AG08396 (cell line): Measurements from ENCODE around the gene C6orf141.
"Not testable (repeated sequence)": the region's sequence is repeated elsewhere in the genome, so short reads cannot be mapped to it uniquely, and the experiment has no call there.

Source experiments
- DNase-seq: peaks from one replicate; pipeline ENCODE4 v3.0.0; 2012; ENCODE audit warnings: low spot score, mixed read lengths

The C6orf141 gene

DNA sequence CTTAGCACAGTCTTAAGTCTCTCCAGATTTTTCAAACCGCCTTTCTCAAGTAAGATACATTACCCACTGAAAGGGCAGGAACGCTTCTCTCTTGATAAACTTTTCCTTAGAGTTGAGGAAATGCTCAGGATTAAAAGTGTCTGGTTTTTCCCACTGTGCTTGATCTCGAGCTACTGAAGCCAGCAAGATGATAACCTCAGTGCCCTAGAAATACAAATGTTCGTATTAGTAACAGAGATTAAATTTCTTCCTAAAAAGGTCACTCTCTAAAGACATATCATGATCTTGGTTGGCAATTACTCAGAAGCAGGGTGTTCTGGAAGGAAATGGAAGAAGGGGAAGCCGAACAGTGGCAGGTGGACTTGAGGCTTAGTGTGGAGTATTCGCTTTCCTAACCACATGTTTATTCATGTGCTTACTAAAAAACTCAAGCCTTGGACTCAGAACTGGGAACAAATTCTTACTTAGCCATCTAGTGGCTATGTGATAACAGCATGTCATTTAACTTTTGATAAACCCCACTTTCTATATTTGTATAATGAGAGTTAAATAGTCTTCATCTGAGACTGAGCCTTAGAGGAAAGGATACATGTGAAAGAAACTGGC lies 20.1 kb downstream of the C6orf141 start:
- DNase-seq, result no peak

- DNase-seq, result no peak
Measured at GRCh38 chr6:49576618-49577017, 26.1 kb downstream of the C6orf141 start.

- no peak for DNase-seq
Measured at GRCh38 chr6:49579649-49580048, 29.2 kb downstream of the C6orf141 start.

- no peak for DNase-seq
Measured at GRCh38 chr6:49582529-49582928, 32.1 kb downstream of the C6orf141 start.

- not testable (repeated sequence) for DNase-seq
Measured at GRCh38 chr6:49587262-49587661, 36.8 kb downstream of the C6orf141 start.
